RPMI7951 (cell line): ENCODE results near the gene NPIPA8. TPM values are rescaled to one million over a fixed set of nuclear protein-coding genes. Genes with fewer than 3 reads are reported as not detected.
"Not testable (repeated sequence)": the region's sequence is repeated elsewhere in the genome, so short reads cannot be mapped to it uniquely, and the experiment has no call there.

Experiments
- DNase-seq: peaks from one replicate; pipeline ENCODE4 v3.0.0-alpha.2; 2012; ENCODE audit warnings: low read depth
- total RNA-seq: library from RNA; depleted of rRNA; stranded (reverse); fragments of >200 nt; shearing (Covaris generic); gene quantifications from 2 replicates; pipeline ENCODE4 v1.2.3, GENCODE V29; 2014; rRNA removed

NPIPA8 gene
- total RNA-seq, result not detected in 2 replicates

- not testable (repeated sequence) for DNase-seq
Observed at GRCh38 chr16:18336636-18337035, at the start of gene NPIPA8. TSS of gene NPIPA8 (minus strand) at chr16:18336736. CDS start at chr16:18332662, 4,074 bp downstream.

GRCh38 chr16:18385285-18385684 lies 48.7 kb upstream of the NPIPA8 start:
- not testable (repeated sequence) for DNase-seq

- not testable (repeated sequence) for DNase-seq
Observed at GRCh38 chr16:18384869-18385268, 48.3 kb upstream of the NPIPA8 start.

GRCh38 chr16:18384098-18384636 lies 47.6 kb upstream of the NPIPA8 start:
- not testable (repeated sequence) for DNase-seq

GRCh38 chr16:18382696-18383095 lies 46.2 kb upstream of the NPIPA8 start:
- not testable (repeated sequence) for DNase-seq

GRCh38 chr16:18347742-18348141 lies 11.2 kb upstream of the NPIPA8 start:
- not testable (repeated sequence) for DNase-seq

- DNase-seq, result not testable (repeated sequence)
Observed at GRCh38 chr16:18346993-18347392, 10.5 kb upstream of the NPIPA8 start.

GRCh38 chr16:18344634-18345033 lies 8.1 kb upstream of the NPIPA8 start:
- DNase-seq, result not testable (repeated sequence)

GRCh38 chr16:18341986-18342385 lies 5.5 kb upstream of the NPIPA8 start:
- DNase-seq, result not testable (repeated sequence)

GRCh38 chr16:18341417-18341960 lies 5.0 kb upstream of the NPIPA8 start:
- DNase-seq, result not testable (repeated sequence)

GRCh38 chr16:18339210-18339609 lies 2.7 kb upstream of the NPIPA8 start:
- DNase-seq, result not testable (repeated sequence)

GRCh38 chr16:18311811-18312210 lies 24.7 kb downstream of the NPIPA8 start:
- DNase-seq, result not testable (repeated sequence)

GRCh38 chr16:18309159-18309558 lies 27.4 kb downstream of the NPIPA8 start:
- DNase-seq, result not testable (repeated sequence)

- DNase-seq, result not testable (repeated sequence)
Observed at GRCh38 chr16:18307241-18307640, 29.3 kb downstream of the NPIPA8 start.

- not testable (repeated sequence) for DNase-seq
Observed at GRCh38 chr16:18306066-18306465, 30.5 kb downstream of the NPIPA8 start.

GRCh38 chr16:18303059-18303706 lies 33.4 kb downstream of the NPIPA8 start:
- DNase-seq, result not testable (repeated sequence)

- DNase-seq, result not testable (repeated sequence)
Observed at GRCh38 chr16:18297714-18298113, 38.8 kb downstream of the NPIPA8 start.

GRCh38 chr16:18296931-18297330 lies 39.6 kb downstream of the NPIPA8 start:
- not testable (repeated sequence) for DNase-seq

- DNase-seq, result not testable (repeated sequence)
Observed at GRCh38 chr16:18294371-18294770, 42.2 kb downstream of the NPIPA8 start.

- DNase-seq, result not testable (repeated sequence)
Observed at GRCh38 chr16:18293337-18293956, 43.1 kb downstream of the NPIPA8 start.

GRCh38 chr16:18290959-18291358 lies 45.6 kb downstream of the NPIPA8 start:
- DNase-seq, result not testable (repeated sequence)

GRCh38 chr16:18286342-18286741 lies 50.2 kb downstream of the NPIPA8 start:
- DNase-seq, result not testable (repeated sequence)
